Progenitor cell of endocrine pancreas (in vitro differentiated cells): ENCODE results near the gene ODAD3. TPM values are rescaled to one million over a fixed set of nuclear protein-coding genes. Genes with fewer than 3 reads are reported as not detected.

Experiments used
- DNase-seq: peaks from one replicate; pipeline ENCODE4 v3.0.0; 2021; ENCODE audit warnings: low spot score; ENCODE audit not compliant: unreplicated experiment
- H3K27ac Mint-ChIP-seq: 2 replicates; pipeline ENCODE4 v1.8.0; 2021; ENCODE audit warnings: mild to moderate bottlenecking, moderate library complexity, mixed read lengths
- H3K27me3 Mint-ChIP-seq: 2 replicates; pipeline ENCODE4 v1.8.0; 2021; ENCODE audit warnings: mixed read lengths
- H3K36me3 Mint-ChIP-seq: 2 replicates; pipeline ENCODE4 v1.8.0; 2022; ENCODE audit warnings: mixed read lengths; ENCODE audit not compliant: insufficient read depth
- H3K4me1 Mint-ChIP-seq: 2 replicates; pipeline ENCODE4 v1.8.0; 2021; ENCODE audit warnings: low read depth, mixed read lengths
- H3K4me3 Mint-ChIP-seq: 2 replicates; pipeline ENCODE4 v1.8.0; 2021; ENCODE audit warnings: low read depth, mild to moderate bottlenecking, moderate library complexity, mixed read lengths
- H3K9me3 Mint-ChIP-seq: 2 replicates; pipeline ENCODE4 v1.8.0; 2021; ENCODE audit warnings: low read depth, mixed read lengths
- CTCF ChIP-seq: fragments of 200-600 bp; sonication (generic); IDR thresholded peaks from one replicate; pipeline ENCODE4 v1.5.0; 2021; ENCODE audit warnings: antibody characterized with exemption, mild to moderate bottlenecking; ENCODE audit not compliant: unreplicated experiment
- total RNA-seq: library from RNA; stranded (reverse); gene quantifications from 2 replicates; pipeline ENCODE4 v1.2.1, GENCODE V29; 2021

Gene ODAD3
- total RNA-seq, 1 donor from 2014 or later = 2.2 TPM

- no peak for TF ChIP-seq CTCF
These were observed 46.0 kb upstream of the ODAD3 start, which contains the start of gene ELAVL3 for GRCh38 chr19:11480715-11481533. Gene ELAVL3, minus strand, starts transcription at chr19:11481046. Its CDS starts 438 bp downstream, at chr19:11480608.

GRCh38 chr19:11479898-11480714, 45.2 kb upstream of the ODAD3 start:
- Mint-ChIP-seq H3K4me1 (no peaks in the 10 kb centered on the region), H3K36me3 (peaks cover 4% of the 10 kb centered on the region), H3K4me3 (no peak overlapping the region), H3K27ac (no peak overlapping the region), H3K9me3 (no peaks in the 10 kb centered on the region), H3K27me3 (peaks cover 54% of the 10 kb centered on the region)
- no peak for TF ChIP-seq CTCF
- DNase-seq = no peak

More at GRCh38 chr19:11480715-11481533, 46.0 kb upstream of the ODAD3 start, which contains the start of gene ELAVL3:
- DNase-seq = no peak
- H3K36me3 Mint-ChIP-seq = peaks cover 8% of the 10 kb centered on the region
- no peaks in the 10 kb centered on the region for H3K9me3 Mint-ChIP-seq
- peaks cover 50% of the 10 kb centered on the region for H3K27me3 Mint-ChIP-seq
- H3K27ac Mint-ChIP-seq = no peak within 1 kb of the TSS
- no peaks in the 10 kb centered on the region for H3K4me1 Mint-ChIP-seq
- no peak within 1 kb of the TSS for H3K4me3 Mint-ChIP-seq

- peak; percentile 40 for DNase-seq
- TF ChIP-seq CTCF = no peak
- peaks cover 56% of the 10 kb centered on the region for H3K27me3 Mint-ChIP-seq
- peak overlapping the region; percentile 24 for H3K4me3 Mint-ChIP-seq
- H3K4me1 Mint-ChIP-seq = no peaks in the 10 kb centered on the region
- peaks cover 4% of the 10 kb centered on the region for H3K36me3 Mint-ChIP-seq
- no peaks in the 10 kb centered on the region for H3K9me3 Mint-ChIP-seq
- H3K27ac Mint-ChIP-seq = peak overlapping the region; percentile 13
These were observed 44.4 kb upstream of the ODAD3 start for GRCh38 chr19:11479090-11479897.

GRCh38 chr19:11478167-11479089, 43.5 kb upstream of the ODAD3 start:
- Mint-ChIP-seq H3K36me3 (no peaks in the 10 kb centered on the region), H3K4me1 (no peaks in the 10 kb centered on the region), H3K27ac (peak overlapping the region; percentile 67), H3K9me3 (no peaks in the 10 kb centered on the region), H3K27me3 (peaks cover 60% of the 10 kb centered on the region), H3K4me3 (no peak overlapping the region)
- DNase-seq = no peak
- no peak for TF ChIP-seq CTCF
